ENCODE results near the gene UBE2Q1. TPM values are rescaled to one million over a fixed set of nuclear protein-coding genes. Genes with fewer than 3 reads are reported as not detected.
"Not testable (repeated sequence)": the region's sequence is repeated elsewhere in the genome, so short reads cannot be mapped to it uniquely, and the experiment has no call there.

UBE2Q1 gene
- total RNA-seq, 1 donor from 2014 or later = 88.3 TPM

DNA sequence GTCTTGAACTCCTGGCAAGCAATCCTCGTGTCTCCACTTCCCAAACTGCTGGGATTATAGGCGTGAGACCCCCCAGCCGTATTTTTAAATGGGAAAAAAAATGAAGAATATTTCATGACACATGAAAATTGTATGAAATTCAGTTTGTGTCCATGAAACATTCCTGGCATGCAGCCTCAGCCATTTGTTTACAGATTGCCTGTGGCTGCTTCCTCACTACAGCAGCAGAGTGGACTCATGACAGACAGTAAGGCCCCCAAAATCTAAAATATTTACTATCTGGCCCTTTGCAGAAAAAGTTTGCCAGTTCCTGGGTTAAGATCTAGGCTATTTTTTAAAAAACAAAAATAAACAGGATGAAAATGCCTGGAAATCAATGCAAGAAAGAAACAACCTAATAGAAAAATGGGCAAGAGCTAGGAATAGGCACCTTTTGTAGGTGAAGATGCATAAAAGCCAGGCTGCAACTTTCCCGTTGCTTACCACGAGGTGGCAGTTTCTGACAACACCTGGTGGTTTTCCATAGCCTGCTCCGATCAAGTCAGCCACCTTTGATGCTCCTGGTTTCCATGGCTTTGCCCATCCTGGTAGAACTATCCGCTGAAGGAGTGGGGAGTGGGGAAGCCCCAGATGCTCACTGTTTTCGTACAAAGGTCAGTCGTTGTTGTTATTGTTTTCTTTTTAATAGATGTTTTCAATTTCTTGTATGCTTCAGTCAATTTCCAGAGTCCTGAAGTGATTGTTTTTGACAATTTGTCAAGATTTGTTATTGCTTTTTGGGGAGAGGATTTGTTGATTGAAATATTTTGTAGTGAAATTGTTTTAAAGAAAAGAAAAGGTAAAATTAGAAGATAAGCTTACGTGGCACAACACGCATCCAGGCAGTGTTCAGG lies 24.3 kb downstream of the UBE2Q1 start:
- peaks cover 14% of the 10 kb centered on the region for H3K27me3 Mint-ChIP-seq
- no peak overlapping the region for H3K27ac Mint-ChIP-seq
- peaks cover 6% of the 10 kb centered on the region for H3K9me3 Mint-ChIP-seq (ENCODE audit: low read depth)
- no peaks in the 10 kb centered on the region for H3K4me1 Mint-ChIP-seq (ENCODE audit: low read depth)
- peak; percentile 66 for TF ChIP-seq CTCF (IDR thresholded peaks at IDR 0.05; ENCODE audit: unreplicated experiment)
- H3K36me3 Mint-ChIP-seq (ENCODE audit: insufficient read depth) = no peaks in the 10 kb centered on the region
- no peak overlapping the region for H3K4me3 Mint-ChIP-seq (ENCODE audit: low read depth)
- peak; percentile 46 for DNase-seq (ENCODE audit: low spot score, unreplicated experiment)

- H3K27ac Mint-ChIP-seq; H3K36me3 Mint-ChIP-seq (ENCODE audit: insufficient read depth); H3K27me3 Mint-ChIP-seq; H3K4me1 Mint-ChIP-seq (ENCODE audit: low read depth); DNase-seq (ENCODE audit: low spot score, unreplicated experiment); H3K4me3 Mint-ChIP-seq (ENCODE audit: low read depth); H3K9me3 Mint-ChIP-seq (ENCODE audit: low read depth): not testable (repeated sequence)
These were observed 26.5 kb downstream of the UBE2Q1 start for GRCh38 chr1:154531950-154532349.

DNA sequence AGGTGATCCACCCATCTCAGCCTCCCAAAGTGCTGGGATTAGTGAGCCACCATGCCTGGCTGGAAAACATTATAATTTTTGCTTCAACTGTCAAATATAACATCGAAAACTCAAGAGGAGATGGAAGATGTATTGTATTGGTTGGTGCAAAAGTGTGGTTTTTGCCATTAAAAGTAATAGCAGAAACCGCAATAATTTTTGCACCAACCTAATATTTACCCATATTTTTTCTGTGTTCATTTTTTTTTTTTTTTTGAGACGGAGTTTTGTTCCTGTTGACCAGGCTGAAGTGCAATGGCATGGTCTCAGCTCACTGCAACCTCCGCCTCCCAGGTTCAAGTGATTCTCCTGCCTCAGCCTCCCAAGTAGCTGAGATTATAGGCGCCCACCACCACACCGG lies 29.2 kb downstream of the UBE2Q1 start:
- Mint-ChIP-seq H3K27me3 (peaks cover 1% of the 10 kb centered on the region), H3K4me1 (ENCODE audit: low read depth) (no peaks in the 10 kb centered on the region), H3K4me3 (ENCODE audit: low read depth) (no peak overlapping the region), H3K27ac (no peak overlapping the region), H3K36me3 (ENCODE audit: insufficient read depth) (no peaks in the 10 kb centered on the region), H3K9me3 (ENCODE audit: low read depth) (peaks cover 4% of the 10 kb centered on the region)
- TF ChIP-seq CTCF (IDR thresholded peaks at IDR 0.05; ENCODE audit: unreplicated experiment) = no peak
- no peak for DNase-seq (ENCODE audit: low spot score, unreplicated experiment)

GRCh38 chr1:154527192-154527591 lies 31.3 kb downstream of the UBE2Q1 start:
- no peak overlapping the region for H3K27ac Mint-ChIP-seq
- H3K4me3 Mint-ChIP-seq (ENCODE audit: low read depth) = no peak overlapping the region
- no peaks in the 10 kb centered on the region for H3K4me1 Mint-ChIP-seq (ENCODE audit: low read depth)
- H3K36me3 Mint-ChIP-seq (ENCODE audit: insufficient read depth) = no peaks in the 10 kb centered on the region
- peaks cover 4% of the 10 kb centered on the region for H3K9me3 Mint-ChIP-seq (ENCODE audit: low read depth)
- H3K27me3 Mint-ChIP-seq = peaks cover 6% of the 10 kb centered on the region
- DNase-seq (ENCODE audit: low spot score, unreplicated experiment) = no peak
- no peak for TF ChIP-seq CTCF (IDR thresholded peaks at IDR 0.05; ENCODE audit: unreplicated experiment)

GRCh38 chr1:154524881-154525280 lies 33.6 kb downstream of the UBE2Q1 start:
- Mint-ChIP-seq H3K9me3 (ENCODE audit: low read depth) (no peaks in the 10 kb centered on the region), H3K4me3 (ENCODE audit: low read depth) (no peak overlapping the region), H3K27me3 (peaks cover 12% of the 10 kb centered on the region), H3K4me1 (ENCODE audit: low read depth) (no peaks in the 10 kb centered on the region), H3K27ac (no peak overlapping the region), H3K36me3 (ENCODE audit: insufficient read depth) (no peaks in the 10 kb centered on the region)
- DNase-seq (ENCODE audit: low spot score, unreplicated experiment) = no peak
- no peak for TF ChIP-seq CTCF (IDR thresholded peaks at IDR 0.05; ENCODE audit: unreplicated experiment)

- no peak for DNase-seq (ENCODE audit: low spot score, unreplicated experiment)
- H3K4me1 Mint-ChIP-seq (ENCODE audit: low read depth) = no peaks in the 10 kb centered on the region
- H3K27ac Mint-ChIP-seq = no peak overlapping the region
- H3K9me3 Mint-ChIP-seq (ENCODE audit: low read depth) = no peaks in the 10 kb centered on the region
- peaks cover 21% of the 10 kb centered on the region for H3K27me3 Mint-ChIP-seq
- no peak overlapping the region for H3K4me3 Mint-ChIP-seq (ENCODE audit: low read depth)
- H3K36me3 Mint-ChIP-seq (ENCODE audit: insufficient read depth) = no peaks in the 10 kb centered on the region
- TF ChIP-seq CTCF (IDR thresholded peaks at IDR 0.05; ENCODE audit: unreplicated experiment) = no peak
These were observed 36.8 kb downstream of the UBE2Q1 start for GRCh38 chr1:154521695-154522094.

Data from progenitor cell of endocrine pancreas (in vitro differentiated cells).